Measurements from ENCODE around the gene PA2G4. TPM values are rescaled to one million over a fixed set of nuclear protein-coding genes. Genes with fewer than 3 reads are reported as not detected.
A peak's percentile ranks its signal among the peaks of the same experiment; 100 is the strongest.

The PA2G4 gene
- total RNA-seq, 1 donor from 2014 or later: 91.4 TPM

- TF ChIP-seq CTCF (IDR thresholded peaks at IDR 0.05; ENCODE audit: unreplicated experiment): no peak
- no peaks in the 10 kb centered on the region for H3K9me3 Mint-ChIP-seq
- no peaks in the 10 kb centered on the region for H3K27me3 Mint-ChIP-seq (ENCODE audit: low read depth)
- H3K27ac Mint-ChIP-seq: peak overlapping the region; percentile 97
- peaks cover 24% of the 10 kb centered on the region for H3K36me3 Mint-ChIP-seq
- peaks cover 31% of the 10 kb centered on the region for H3K4me1 Mint-ChIP-seq
- peak overlapping the region; percentile 95 for H3K4me3 Mint-ChIP-seq
- no peak for DNase-seq (ENCODE audit: low spot score in 2 of 2, unreplicated experiment in 2 of 2)
Observed at GRCh38 chr12:56128670-56129205, 24.4 kb downstream of the PA2G4 start.

GRCh38 chr12:56129206-56129941 lies 25.0 kb downstream of the PA2G4 start:
- Mint-ChIP-seq H3K4me3 (peak overlapping the region; percentile 95), H3K27ac (peak overlapping the region; percentile 97), H3K27me3 (ENCODE audit: low read depth) (no peaks in the 10 kb centered on the region), H3K9me3 (no peaks in the 10 kb centered on the region), H3K4me1 (peaks cover 31% of the 10 kb centered on the region), H3K36me3 (peaks cover 29% of the 10 kb centered on the region)
- DNase-seq (ENCODE audit: low spot score in 2 of 2, unreplicated experiment in 2 of 2): peak in 1 of 2 experiments; percentile 66
- TF ChIP-seq CTCF (IDR thresholded peaks at IDR 0.05; ENCODE audit: unreplicated experiment): no peak

DNA sequence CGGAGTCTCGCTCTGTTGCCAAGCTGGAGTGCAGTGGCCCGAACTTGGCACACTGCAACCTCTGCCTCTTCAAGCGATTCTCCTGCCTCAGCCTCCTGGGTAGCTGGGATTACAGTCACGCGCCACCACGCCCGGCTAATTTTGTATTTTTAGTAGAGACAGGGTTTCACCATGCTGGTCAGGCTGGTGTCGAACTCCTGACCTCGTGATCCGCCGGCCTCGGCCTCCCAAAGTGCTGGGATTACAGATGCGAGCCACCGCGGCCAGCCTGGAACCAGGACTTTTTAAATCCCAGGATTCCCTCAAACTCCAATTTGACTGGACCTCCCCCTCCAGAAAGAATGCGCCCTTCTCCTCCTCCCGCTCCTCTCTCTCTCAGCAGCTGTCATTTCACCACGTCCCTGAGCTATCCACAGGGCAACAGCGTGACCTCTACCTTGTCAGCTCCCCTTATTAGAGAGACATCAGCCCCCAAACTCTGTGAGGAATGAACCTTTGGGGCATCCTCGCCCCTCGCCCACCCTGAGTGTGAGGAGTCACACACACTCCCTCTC lies 25.7 kb downstream of the PA2G4 start:
- H3K4me3 Mint-ChIP-seq: peak overlapping the region; percentile 95
- no peak for TF ChIP-seq CTCF (IDR thresholded peaks at IDR 0.05; ENCODE audit: unreplicated experiment)
- H3K27me3 Mint-ChIP-seq (ENCODE audit: low read depth): no peaks in the 10 kb centered on the region
- no peak for DNase-seq (ENCODE audit: low spot score in 2 of 2, unreplicated experiment in 2 of 2)
- H3K9me3 Mint-ChIP-seq: no peaks in the 10 kb centered on the region
- H3K4me1 Mint-ChIP-seq: peaks cover 31% of the 10 kb centered on the region
- H3K36me3 Mint-ChIP-seq: peaks cover 29% of the 10 kb centered on the region
- no peak overlapping the region for H3K27ac Mint-ChIP-seq

DNA sequence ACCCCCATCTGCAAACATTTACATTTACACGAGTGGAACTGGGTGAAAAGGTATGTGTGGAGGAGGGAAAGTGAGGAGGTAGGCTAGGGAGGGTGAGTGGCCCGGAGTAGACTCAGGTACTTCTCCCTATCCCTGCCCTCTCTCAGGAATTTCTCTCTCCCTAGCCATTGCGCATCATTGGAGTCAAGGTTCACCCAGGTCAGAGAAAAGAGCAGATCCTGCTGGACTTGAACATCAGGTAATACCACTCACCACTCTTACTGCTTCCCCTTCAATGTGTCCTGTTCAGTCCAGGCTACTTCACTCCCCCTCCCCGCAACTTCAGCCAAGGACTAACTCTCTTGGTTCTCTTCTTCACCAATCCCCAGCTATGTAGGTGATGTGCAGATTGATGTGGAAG lies 26.5 kb downstream of the PA2G4 start:
- no peak overlapping the region for H3K4me3 Mint-ChIP-seq
- H3K36me3 Mint-ChIP-seq: peaks cover 31% of the 10 kb centered on the region
- no peak for DNase-seq (ENCODE audit: low spot score in 2 of 2, unreplicated experiment in 2 of 2)
- H3K4me1 Mint-ChIP-seq: peaks cover 31% of the 10 kb centered on the region
- TF ChIP-seq CTCF (IDR thresholded peaks at IDR 0.05; ENCODE audit: unreplicated experiment): no peak
- no peaks in the 10 kb centered on the region for H3K9me3 Mint-ChIP-seq
- H3K27ac Mint-ChIP-seq: no peak overlapping the region
- no peaks in the 10 kb centered on the region for H3K27me3 Mint-ChIP-seq (ENCODE audit: low read depth)

DNA sequence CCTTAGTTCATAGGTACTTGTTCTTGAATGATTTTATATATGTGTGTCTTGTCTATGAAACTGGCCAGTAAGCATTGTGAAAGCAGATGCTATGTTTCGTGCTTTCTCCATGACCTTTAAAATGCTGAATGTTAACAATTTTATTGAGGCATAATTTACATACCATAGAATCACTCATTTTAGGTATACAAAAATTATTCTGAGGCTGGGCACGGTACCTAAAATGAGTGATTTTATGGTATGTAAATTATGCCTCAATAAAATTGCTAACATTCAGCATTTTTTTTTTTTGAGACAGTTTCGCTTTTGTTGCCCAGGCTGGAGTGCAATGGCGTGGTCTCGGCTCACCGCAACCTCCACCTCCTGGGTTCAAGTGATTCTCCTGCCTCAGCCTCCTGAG lies 30.5 kb downstream of the PA2G4 start:
- peaks cover 62% of the 10 kb centered on the region for H3K36me3 Mint-ChIP-seq
- H3K4me1 Mint-ChIP-seq: peaks cover 10% of the 10 kb centered on the region
- no peaks in the 10 kb centered on the region for H3K27me3 Mint-ChIP-seq (ENCODE audit: low read depth)
- H3K27ac Mint-ChIP-seq: no peak overlapping the region
- no peak overlapping the region for H3K4me3 Mint-ChIP-seq
- no peak for DNase-seq (ENCODE audit: low spot score in 2 of 2, unreplicated experiment in 2 of 2)
- no peaks in the 10 kb centered on the region for H3K9me3 Mint-ChIP-seq
- no peak for TF ChIP-seq CTCF (IDR thresholded peaks at IDR 0.05; ENCODE audit: unreplicated experiment)

Data from mesothelial cell of epicardium (in vitro differentiated cells).